GM13976 (cell line): ENCODE data around the gene BAIAP3.
A peak's percentile ranks its signal among the peaks of the same experiment; 100 is the strongest.

ENCODE experiments used
- DNase-seq: peaks from one replicate; pipeline ENCODE4 v3.0.0; 2012; ENCODE audit warnings: low spot score
- in situ Hi-C: fragments of 300-500 bp; cut with MboI; formaldehyde crosslinking; loops from one replicate; pipeline ENCODE4 v1.12.0; 2022; ENCODE audit warnings: low sequenced_read_pairs, mixed read lengths, inconsistent platforms; ENCODE audit not compliant: unreplicated experiment
- TF ChIP-seq, protein P1 (sequence below): IDR thresholded peaks from 2 replicates; pipeline ENCODE4 v1.5.1; 2012; ENCODE audit warnings: borderline replicate concordance, mild to moderate bottlenecking; ENCODE audit not compliant: insufficient read depth; ENCODE audit errors: extremely low read depth, missing control alignments, control extremely low read depth

Gene BAIAP3

DNA sequence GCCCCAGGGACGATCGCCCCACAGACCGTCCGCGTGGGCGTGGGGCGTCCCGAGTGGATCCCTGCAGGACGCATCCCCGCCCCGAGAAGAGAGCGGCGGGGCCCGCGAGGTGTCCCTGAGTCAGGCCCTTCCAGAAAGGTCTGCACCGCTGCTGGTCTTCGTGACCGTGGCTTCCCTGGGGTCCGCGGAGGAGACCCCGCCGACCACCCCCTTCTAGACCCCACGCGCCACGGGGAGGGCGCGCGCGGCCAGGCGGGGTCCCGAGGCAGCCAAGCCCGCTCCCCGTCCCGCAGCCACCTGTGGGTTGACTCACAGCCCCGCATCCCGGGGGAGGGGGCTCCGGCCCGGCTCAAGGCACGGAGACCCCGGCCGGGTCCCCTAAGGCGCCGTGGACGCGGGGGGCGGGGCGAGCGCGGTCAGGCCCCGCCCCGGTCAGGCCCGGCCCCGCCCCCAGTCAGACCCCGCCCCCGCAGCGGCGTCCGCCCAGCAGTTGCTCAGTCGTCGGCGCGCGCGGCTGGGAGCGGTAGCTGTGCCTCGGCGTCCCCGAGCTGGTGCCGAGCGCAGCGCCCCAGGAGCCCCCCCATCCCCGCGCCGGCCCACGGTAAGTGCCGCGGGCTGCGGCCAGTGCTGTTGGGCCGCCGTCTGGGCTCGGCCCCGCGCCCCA lies at the start of gene BAIAP3:
Gene BAIAP3 (plus strand): TSS at position 497 of the 664 bp plus-strand sequence. CDS start 4,905 bp downstream, outside the sequence.
- in situ Hi-C loops = no loop called here
- peak; percentile 85 for DNase-seq
- TF ChIP-seq, protein P1, sequence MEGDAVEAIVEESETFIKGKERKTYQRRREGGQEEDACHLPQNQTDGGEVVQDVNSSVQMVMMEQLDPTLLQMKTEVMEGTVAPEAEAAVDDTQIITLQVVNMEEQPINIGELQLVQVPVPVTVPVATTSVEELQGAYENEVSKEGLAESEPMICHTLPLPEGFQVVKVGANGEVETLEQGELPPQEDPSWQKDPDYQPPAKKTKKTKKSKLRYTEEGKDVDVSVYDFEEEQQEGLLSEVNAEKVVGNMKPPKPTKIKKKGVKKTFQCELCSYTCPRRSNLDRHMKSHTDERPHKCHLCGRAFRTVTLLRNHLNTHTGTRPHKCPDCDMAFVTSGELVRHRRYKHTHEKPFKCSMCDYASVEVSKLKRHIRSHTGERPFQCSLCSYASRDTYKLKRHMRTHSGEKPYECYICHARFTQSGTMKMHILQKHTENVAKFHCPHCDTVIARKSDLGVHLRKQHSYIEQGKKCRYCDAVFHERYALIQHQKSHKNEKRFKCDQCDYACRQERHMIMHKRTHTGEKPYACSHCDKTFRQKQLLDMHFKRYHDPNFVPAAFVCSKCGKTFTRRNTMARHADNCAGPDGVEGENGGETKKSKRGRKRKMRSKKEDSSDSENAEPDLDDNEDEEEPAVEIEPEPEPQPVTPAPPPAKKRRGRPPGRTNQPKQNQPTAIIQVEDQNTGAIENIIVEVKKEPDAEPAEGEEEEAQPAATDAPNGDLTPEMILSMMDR = no peak

GRCh38 chr16:1283996-1284616 lies 49.3 kb upstream of the BAIAP3 start:
- TF ChIP-seq, protein P1 = no peak
- in situ Hi-C loops = no loop called here
- DNase-seq = no peak

- DNase-seq = no peak
- in situ Hi-C loops = no loop called here
- TF ChIP-seq, protein P1 = no peak
These were observed 47.6 kb upstream of the BAIAP3 start for GRCh38 chr16:1285669-1286512.

GRCh38 chr16:1286513-1287094 lies 46.8 kb upstream of the BAIAP3 start:
- in situ Hi-C loops = no loop called here
- DNase-seq = no peak
- TF ChIP-seq, protein P1 = no peak

GRCh38 chr16:1287982-1288670 lies 45.3 kb upstream of the BAIAP3 start:
- DNase-seq = no peak
- in situ Hi-C loops = no loop called here
- TF ChIP-seq, protein P1 = no peak
